ENCODE data around the gene TMEM266.

TMEM266 gene

GRCh38 chr15:76056931-76057330, 2.9 kb upstream of the TMEM266 start:
- Mint-ChIP-seq H3K36me3 (ENCODE audit: low read depth) (no peaks in the 10 kb centered on the region), H3K9me3 (no peaks in the 10 kb centered on the region), H3K4me1 (peaks cover 5% of the 10 kb centered on the region), H3K27ac (no peak overlapping the region), H3K4me3 (peak overlapping the region in 1 of 3 experiments; percentile 16), H3K27me3 (ENCODE audit: low read depth) (peaks cover 45% of the 10 kb centered on the region)
- TF ChIP-seq, protein P1, sequence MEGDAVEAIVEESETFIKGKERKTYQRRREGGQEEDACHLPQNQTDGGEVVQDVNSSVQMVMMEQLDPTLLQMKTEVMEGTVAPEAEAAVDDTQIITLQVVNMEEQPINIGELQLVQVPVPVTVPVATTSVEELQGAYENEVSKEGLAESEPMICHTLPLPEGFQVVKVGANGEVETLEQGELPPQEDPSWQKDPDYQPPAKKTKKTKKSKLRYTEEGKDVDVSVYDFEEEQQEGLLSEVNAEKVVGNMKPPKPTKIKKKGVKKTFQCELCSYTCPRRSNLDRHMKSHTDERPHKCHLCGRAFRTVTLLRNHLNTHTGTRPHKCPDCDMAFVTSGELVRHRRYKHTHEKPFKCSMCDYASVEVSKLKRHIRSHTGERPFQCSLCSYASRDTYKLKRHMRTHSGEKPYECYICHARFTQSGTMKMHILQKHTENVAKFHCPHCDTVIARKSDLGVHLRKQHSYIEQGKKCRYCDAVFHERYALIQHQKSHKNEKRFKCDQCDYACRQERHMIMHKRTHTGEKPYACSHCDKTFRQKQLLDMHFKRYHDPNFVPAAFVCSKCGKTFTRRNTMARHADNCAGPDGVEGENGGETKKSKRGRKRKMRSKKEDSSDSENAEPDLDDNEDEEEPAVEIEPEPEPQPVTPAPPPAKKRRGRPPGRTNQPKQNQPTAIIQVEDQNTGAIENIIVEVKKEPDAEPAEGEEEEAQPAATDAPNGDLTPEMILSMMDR (IDR thresholded peaks at IDR 0.05; ENCODE audit: unreplicated experiment in 3 of 3): no peak

GRCh38 chr15:76057332-76058000, 2.3 kb upstream of the TMEM266 start:
- TF ChIP-seq, protein P1 (IDR thresholded peaks at IDR 0.05; ENCODE audit: unreplicated experiment in 3 of 3): peak; percentile 72 to 84 (median 84)
- no peak overlapping the region for H3K27ac Mint-ChIP-seq
- no peaks in the 10 kb centered on the region for H3K9me3 Mint-ChIP-seq
- peaks cover 5% of the 10 kb centered on the region for H3K4me1 Mint-ChIP-seq
- H3K4me3 Mint-ChIP-seq: peak overlapping the region; percentile 16 to 58 (median 43)
- H3K36me3 Mint-ChIP-seq (ENCODE audit: low read depth): no peaks in the 10 kb centered on the region
- H3K27me3 Mint-ChIP-seq (ENCODE audit: low read depth): peaks cover 45% of the 10 kb centered on the region

- Mint-ChIP-seq H3K9me3 (no peaks in the 10 kb centered on the region), H3K27ac (peak overlapping the region in 2 of 3 experiments; percentile 12 to 85), H3K36me3 (ENCODE audit: low read depth) (no peaks in the 10 kb centered on the region), H3K4me3 (peak overlapping the region; percentile 85 to 90 (median 86)), H3K27me3 (ENCODE audit: low read depth) (peaks cover 52% of the 10 kb centered on the region), H3K4me1 (peaks cover 5% of the 10 kb centered on the region)
- TF ChIP-seq, protein P1 (IDR thresholded peaks at IDR 0.05; ENCODE audit: unreplicated experiment in 3 of 3): peak in 2 of 3 experiments; percentile 21 to 22
These were observed 968 bp upstream of the TMEM266 start for GRCh38 chr15:76058714-76059319.

DNA sequence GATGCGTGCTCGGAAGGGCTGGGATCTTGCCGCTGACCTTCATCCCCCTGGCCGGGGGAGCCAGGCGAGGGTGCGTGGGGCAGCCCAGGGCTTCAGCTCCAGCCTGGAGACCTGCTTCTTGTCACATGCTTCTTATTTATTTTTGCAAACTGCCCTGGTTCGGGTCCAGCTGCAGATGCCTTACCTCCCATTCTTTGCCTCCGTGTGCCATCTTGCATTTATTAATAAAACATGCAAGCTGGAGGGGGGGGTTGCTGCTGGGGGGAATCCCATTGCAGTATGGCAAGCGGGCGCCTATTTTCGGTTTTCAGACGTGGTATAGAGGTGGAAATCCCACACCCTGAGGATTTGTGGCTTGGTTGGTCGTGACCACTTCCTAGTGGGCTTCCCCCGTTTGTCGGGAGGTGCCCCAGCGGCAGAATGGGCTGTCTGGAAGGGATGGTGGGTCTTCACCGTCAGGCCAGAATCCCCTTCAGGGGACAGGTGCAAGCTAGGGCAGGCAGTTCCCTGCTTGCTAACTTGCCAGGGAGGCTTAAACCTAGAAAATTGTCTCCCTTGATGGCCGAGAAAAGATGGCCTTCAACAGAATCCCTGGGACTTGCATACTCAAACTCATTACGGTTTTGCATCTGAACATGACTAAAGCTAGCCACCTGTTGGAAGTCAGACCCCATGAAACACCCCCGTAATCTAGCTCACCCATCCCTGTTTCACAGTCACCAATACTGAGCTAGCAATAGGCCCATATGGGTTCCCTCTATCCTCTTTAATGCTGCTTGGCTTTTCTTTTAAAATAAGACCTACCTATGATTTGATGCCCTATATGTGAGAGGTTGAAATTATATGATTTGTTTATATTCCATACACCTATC, 569 bp downstream of the TMEM266 start:
- Mint-ChIP-seq H3K4me3 (peak overlapping the region; percentile 67 to 86 (median 81)), H3K27me3 (ENCODE audit: low read depth) (peaks cover 65% of the 10 kb centered on the region), H3K4me1 (peaks cover 14% of the 10 kb centered on the region), H3K27ac (peak overlapping the region in 2 of 3 experiments; percentile 18 to 68), H3K9me3 (no peaks in the 10 kb centered on the region), H3K36me3 (ENCODE audit: low read depth) (no peaks in the 10 kb centered on the region)
- TF ChIP-seq, protein P1 (IDR thresholded peaks at IDR 0.05; ENCODE audit: unreplicated experiment in 3 of 3): no peak

DNA sequence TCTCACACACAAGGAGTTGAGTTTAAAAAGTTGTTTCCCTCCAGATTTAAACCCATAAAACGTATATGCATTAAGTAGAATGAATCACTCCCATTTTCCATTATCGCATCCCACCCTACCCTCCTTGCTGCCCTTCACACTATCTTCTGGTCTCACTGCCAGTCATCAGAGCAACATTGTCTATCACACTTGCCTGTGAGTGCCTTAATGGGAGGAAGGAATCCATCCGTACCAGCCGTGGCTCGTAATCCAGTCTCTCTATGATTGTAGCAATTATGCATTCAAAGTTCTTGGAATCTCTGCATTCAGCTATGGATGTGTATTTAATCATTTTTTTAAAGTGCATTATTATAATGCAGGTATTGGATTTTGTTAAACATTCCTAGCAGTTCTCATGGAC, 1.9 kb downstream of the TMEM266 start:
- peak overlapping the region; percentile 75 to 86 (median 85) for H3K4me3 Mint-ChIP-seq
- H3K4me1 Mint-ChIP-seq: peaks cover 20% of the 10 kb centered on the region
- TF ChIP-seq, protein P1 (IDR thresholded peaks at IDR 0.05; ENCODE audit: unreplicated experiment in 3 of 3): no peak
- no peaks in the 10 kb centered on the region for H3K9me3 Mint-ChIP-seq
- H3K27me3 Mint-ChIP-seq (ENCODE audit: low read depth): peaks cover 64% of the 10 kb centered on the region
- no peaks in the 10 kb centered on the region for H3K36me3 Mint-ChIP-seq (ENCODE audit: low read depth)
- H3K27ac Mint-ChIP-seq: peak overlapping the region in 2 of 3 experiments; percentile 21 to 84

All from nephron (organoid).